H9 (cell line): ENCODE measurements around the gene STARD8. TPM values are rescaled to one million over a fixed set of nuclear protein-coding genes. Genes with fewer than 3 reads are reported as not detected.
A peak's percentile ranks its signal among the peaks of the same experiment; 100 is the strongest.

Source experiments
- DNase-seq: peaks from one replicate; pipeline ENCODE4 v3.0.0-alpha.2; 2017
- H2AFZ ChIP-seq: one replicate; pipeline ENCODE4 v1.6.1; 2013; ENCODE audit warnings: mild to moderate bottlenecking, low read length, control low read depth, moderate library complexity
- H2AK5ac ChIP-seq: 2 replicates; pipeline ENCODE4 v1.6.1; 2013; ENCODE audit warnings: low read length, control low read depth, mixed read lengths; ENCODE audit not compliant: insufficient read length
- H2BK120ac ChIP-seq: one replicate; pipeline ENCODE4 v1.6.1; 2013; ENCODE audit warnings: low read depth, mild to moderate bottlenecking, low read length, control low read depth, inconsistent platforms; ENCODE audit not compliant: poor library complexity, severe bottlenecking
- H2BK12ac ChIP-seq: 2 replicates; pipeline ENCODE4 v1.6.1; 2013; ENCODE audit warnings: low read length, control low read depth, mixed read lengths, low read depth; ENCODE audit not compliant: insufficient read length
- H2BK15ac ChIP-seq: 2 replicates; pipeline ENCODE4 v1.6.1; 2013; ENCODE audit warnings: low read depth, low read length, control low read depth
- H2BK20ac ChIP-seq: one replicate; pipeline ENCODE4 v1.6.1; 2013; ENCODE audit warnings: low read depth, mild to moderate bottlenecking, low read length, control low read depth, inconsistent platforms; ENCODE audit not compliant: poor library complexity, severe bottlenecking
- H2BK5ac ChIP-seq: 2 replicates; pipeline ENCODE4 v1.6.1; 2013; ENCODE audit warnings: low read length, control low read depth, mixed read lengths; ENCODE audit not compliant: insufficient read length
- H3K14ac ChIP-seq: 2 replicates; pipeline ENCODE4 v1.6.1; 2013; ENCODE audit warnings: low read length, control low read depth; ENCODE audit not compliant: insufficient read depth
- H3K18ac ChIP-seq: 2 replicates; pipeline ENCODE4 v1.6.1; 2013; ENCODE audit warnings: low read depth, mild to moderate bottlenecking, mixed read lengths, low read length, control low read depth; ENCODE audit not compliant: insufficient read length
- H3K23ac ChIP-seq: 2 replicates; pipeline ENCODE4 v1.6.1; 2013; ENCODE audit warnings: low read length, control low read depth, mixed read lengths, low read depth; ENCODE audit not compliant: insufficient read length
- H3K23me2 ChIP-seq: 2 replicates; pipeline ENCODE4 v1.6.1; 2013; ENCODE audit warnings: low read depth, mild to moderate bottlenecking, mixed read lengths, low read length, control low read depth; ENCODE audit not compliant: insufficient read length, poor library complexity, severe bottlenecking
- H3K27ac ChIP-seq: 2 replicates; pipeline ENCODE4 v1.5.1; 2013; ENCODE audit warnings: low read length, control low read depth, mixed read lengths, low read depth; ENCODE audit not compliant: insufficient read length
- H3K27me3 ChIP-seq: 2 replicates; pipeline ENCODE4 v1.6.1; 2013; ENCODE audit warnings: low read length, control low read depth, inconsistent platforms; ENCODE audit not compliant: insufficient read depth
- H3K4ac ChIP-seq: 2 replicates; pipeline ENCODE4 v1.6.1; 2013; ENCODE audit warnings: low read depth, mild to moderate bottlenecking, control low read depth, inconsistent platforms, low read length, moderate library complexity
- H3K4me1 ChIP-seq: 2 replicates; pipeline ENCODE4 v1.6.1; 2013; ENCODE audit warnings: low read length, control low read depth, inconsistent platforms; ENCODE audit not compliant: insufficient read depth
- H3K4me2 ChIP-seq: 2 replicates; pipeline ENCODE4 v1.6.1; 2013; ENCODE audit warnings: low read length, control low read depth, mixed read lengths; ENCODE audit not compliant: insufficient read length, insufficient read depth
- H3K56ac ChIP-seq: 2 replicates; pipeline ENCODE4 v1.6.1; 2013; ENCODE audit warnings: low read depth, mild to moderate bottlenecking, mixed read lengths, low read length, control low read depth; ENCODE audit not compliant: insufficient read length
- H3K79me1 ChIP-seq: 2 replicates; pipeline ENCODE4 v1.6.1; 2013; ENCODE audit warnings: low read depth, mild to moderate bottlenecking, moderate library complexity, low read length, control low read depth, inconsistent platforms; ENCODE audit not compliant: insufficient read depth, poor library complexity, severe bottlenecking
- H3K79me2 ChIP-seq: 2 replicates; pipeline ENCODE4 v1.6.1; 2013; ENCODE audit warnings: low read length, control low read depth, inconsistent platforms; ENCODE audit not compliant: insufficient read depth
- H3K9ac ChIP-seq: 2 replicates; pipeline ENCODE4 v1.6.1; 2013; ENCODE audit warnings: low read length, control low read depth, mixed read lengths; ENCODE audit not compliant: insufficient read length; ENCODE audit errors: extremely low read depth
- H3K9me3 ChIP-seq: one replicate; pipeline ENCODE4 v1.6.1; 2013; ENCODE audit warnings: low read depth, low read length, inconsistent platforms; ENCODE audit not compliant: control insufficient read depth
- H3T11ph ChIP-seq: one replicate; pipeline ENCODE4 v1.6.1; 2013; ENCODE audit warnings: mild to moderate bottlenecking, low read length, control low read depth, inconsistent platforms
- H4K20me1 ChIP-seq: one replicate; pipeline ENCODE4 v1.6.1; 2013; ENCODE audit not compliant: control insufficient read depth, insufficient read length, insufficient read depth
- H4K5ac ChIP-seq: 2 replicates; pipeline ENCODE4 v1.6.1; 2013; ENCODE audit warnings: low read depth, mild to moderate bottlenecking, mixed read lengths, low read length, control low read depth; ENCODE audit not compliant: insufficient read length
- H4K8ac ChIP-seq: replicated peaks from 2 replicates; pipeline ENCODE4 v1.6.1; 2013; ENCODE audit warnings: low read length, control low read depth, mixed read lengths, low read depth; ENCODE audit not compliant: insufficient read length
- H4K91ac ChIP-seq: 2 replicates; pipeline ENCODE4 v1.6.1; 2013; ENCODE audit warnings: low read depth, mild to moderate bottlenecking, moderate library complexity, mixed read lengths, low read length, control low read depth; ENCODE audit not compliant: insufficient read length
- H3K27ac Mint-ChIP-seq, 3 experiments: 2 replicates in 2 of 3; 3 replicates in 1 of 3; pipeline ENCODE4 v1.8.0; 2020 to 2021; ENCODE audit warnings: mixed read lengths in 3 of 3, mild to moderate bottlenecking in 1 of 3, moderate library complexity in 1 of 3
- H3K27me3 Mint-ChIP-seq: 2 replicates; pipeline ENCODE4 v1.8.0; 2021; ENCODE audit warnings: low read depth, mild to moderate bottlenecking, moderate library complexity, mixed read lengths
- H3K36me3 Mint-ChIP-seq, 3 experiments: 2 replicates in 2 of 3; 3 replicates in 1 of 3; pipeline ENCODE4 v1.8.0; 2020 to 2021; ENCODE audit warnings: low read depth in 3 of 3, mixed read lengths in 3 of 3; ENCODE audit not compliant: insufficient read depth in 1 of 3
- H3K4me1 Mint-ChIP-seq, 2 experiments: 2 replicates each; pipeline ENCODE4 v1.8.0; 2020; ENCODE audit warnings: mixed read lengths in 2 of 2
- H3K4me3 Mint-ChIP-seq, 2 experiments: 2 replicates in 1 of 2; 3 replicates in 1 of 2; pipeline ENCODE4 v1.8.0; 2020 to 2021; ENCODE audit warnings: mild to moderate bottlenecking in 2 of 2, mixed read lengths in 2 of 2, moderate library complexity in 1 of 2
- H3K9me3 Mint-ChIP-seq, 2 experiments: 2 replicates in 1 of 2; 3 replicates in 1 of 2; pipeline ENCODE4 v1.8.0; 2020; ENCODE audit warnings: mild to moderate bottlenecking in 2 of 2, mixed read lengths in 2 of 2, moderate library complexity in 1 of 2
- WGBS: extraction: QIAGEN DNeasy Blood & Tissue Kit; methylation state at CpG from one replicate; pipeline ENCODE4 v1.1.7; 2013; ENCODE audit warnings: missing lambda C conversion rate, low lambda C conversion rate, mixed read lengths; ENCODE audit not compliant: insufficient read length; ENCODE audit errors: extremely low coverage; 5-methylcytosine and 5-hydroxymethylcytosine counted together
- total RNA-seq: library from RNA; stranded (reverse); gene quantifications from 2 replicates; pipeline ENCODE4 v1.2.1, GENCODE V29; 2021
- TF ChIP-seq, protein P1 (sequence below): fragments of 200-600 bp; sonication (generic); conservative IDR thresholded peaks from 3 replicates; pipeline ENCODE4 v1.8.0; 2021; ENCODE audit warnings: antibody characterized with exemption, mild to moderate bottlenecking

The STARD8 gene
- total RNA-seq, 1 experiment from 2014 or later: 0.52 TPM

DNA sequence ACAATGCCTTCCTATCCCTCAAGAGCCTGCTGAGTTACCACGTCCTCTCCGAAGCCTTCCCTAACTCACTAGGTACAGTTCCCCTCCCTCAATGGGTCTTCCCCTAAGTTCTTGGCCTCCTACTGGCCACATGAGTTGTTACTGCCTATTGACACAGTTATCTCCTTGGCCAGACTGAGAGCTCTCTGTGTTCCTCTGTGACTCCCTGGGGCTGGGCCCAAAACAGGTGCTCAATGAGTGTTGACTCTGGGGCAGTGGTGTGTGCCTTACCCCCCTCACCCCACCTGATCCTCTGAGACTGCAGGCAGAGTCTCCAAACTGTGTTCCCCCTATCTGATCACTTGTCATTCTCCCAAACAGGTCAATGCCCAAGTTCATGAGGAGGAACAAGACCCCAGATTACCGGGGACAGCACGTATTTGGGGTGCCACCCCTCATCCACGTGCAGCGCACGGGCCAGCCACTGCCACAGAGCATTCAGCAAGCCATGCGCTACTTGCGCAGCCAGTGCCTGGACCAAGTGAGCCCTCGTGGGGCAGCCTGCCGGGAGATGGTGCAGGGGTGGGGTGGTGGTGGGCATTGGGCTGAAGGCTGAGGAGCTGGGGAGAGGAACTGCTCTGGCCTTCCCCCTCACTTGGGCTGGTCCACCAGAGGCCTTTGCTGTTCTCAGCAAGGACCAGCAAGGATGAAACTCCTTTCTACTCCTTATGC, 72.6 kb downstream of the STARD8 start:
- Histone ChIP-seq H3K79me2 (no peaks in the 10 kb centered on the region), H3K79me1 (no peaks in the 10 kb centered on the region), H3K4me2 (no peak overlapping the region), H3K27ac (no peak overlapping the region), H4K8ac (no peak overlapping the region), H3K56ac (no peak overlapping the region), H2AFZ (no peak overlapping the region), H3K4ac (no peak overlapping the region), H3K18ac (no peak overlapping the region), H4K5ac (no peak overlapping the region), H4K20me1 (no peaks in the 10 kb centered on the region), H2BK120ac (no peak overlapping the region), H3K14ac (no peak overlapping the region), H2BK5ac (no peak overlapping the region), H3K9ac (no peak overlapping the region), H3T11ph (no peak overlapping the region), H2BK12ac (no peak overlapping the region), H3K27me3 (no peaks in the 10 kb centered on the region), H3K4me1 (no peaks in the 10 kb centered on the region), H2BK20ac (no peak overlapping the region), H3K23me2 (no peaks in the 10 kb centered on the region), H2BK15ac (no peak overlapping the region), H2AK5ac (no peak overlapping the region), H3K9me3 (peaks cover 45% of the 10 kb centered on the region), H3K23ac (no peak overlapping the region), H4K91ac (no peak overlapping the region)
- H3K4me1 Mint-ChIP-seq: peaks cover 5 to 6% of the 10 kb centered on the region in 2 experiments; a peak in 1 of 4 replicates
- DNase-seq: no peak
- peak overlapping the region in 1 of 3 experiments; percentile 34; a peak in 2 of 7 replicates for H3K27ac Mint-ChIP-seq
- TF ChIP-seq, protein P1, sequence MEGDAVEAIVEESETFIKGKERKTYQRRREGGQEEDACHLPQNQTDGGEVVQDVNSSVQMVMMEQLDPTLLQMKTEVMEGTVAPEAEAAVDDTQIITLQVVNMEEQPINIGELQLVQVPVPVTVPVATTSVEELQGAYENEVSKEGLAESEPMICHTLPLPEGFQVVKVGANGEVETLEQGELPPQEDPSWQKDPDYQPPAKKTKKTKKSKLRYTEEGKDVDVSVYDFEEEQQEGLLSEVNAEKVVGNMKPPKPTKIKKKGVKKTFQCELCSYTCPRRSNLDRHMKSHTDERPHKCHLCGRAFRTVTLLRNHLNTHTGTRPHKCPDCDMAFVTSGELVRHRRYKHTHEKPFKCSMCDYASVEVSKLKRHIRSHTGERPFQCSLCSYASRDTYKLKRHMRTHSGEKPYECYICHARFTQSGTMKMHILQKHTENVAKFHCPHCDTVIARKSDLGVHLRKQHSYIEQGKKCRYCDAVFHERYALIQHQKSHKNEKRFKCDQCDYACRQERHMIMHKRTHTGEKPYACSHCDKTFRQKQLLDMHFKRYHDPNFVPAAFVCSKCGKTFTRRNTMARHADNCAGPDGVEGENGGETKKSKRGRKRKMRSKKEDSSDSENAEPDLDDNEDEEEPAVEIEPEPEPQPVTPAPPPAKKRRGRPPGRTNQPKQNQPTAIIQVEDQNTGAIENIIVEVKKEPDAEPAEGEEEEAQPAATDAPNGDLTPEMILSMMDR: peak; percentile 46; the same call in 2 of the 3 replicates
- H3K36me3 Mint-ChIP-seq: peaks cover 9 to 17% (median 9%) of the 10 kb centered on the region in 3 experiments; a peak in 5 of 7 replicates
- no peak overlapping the region; a peak in 1 of 5 replicates for H3K4me3 Mint-ChIP-seq
- peaks cover 5% of the 10 kb centered on the region; the same call in 1 of the 2 replicates for H3K27me3 Mint-ChIP-seq
- no CpG with 5 or more reads among the region's 11 CpGs for WGBS
- peaks cover 63 to 74% of the 10 kb centered on the region in 2 experiments for H3K9me3 Mint-ChIP-seq
